H9 (cell line): Measurements from ENCODE around the gene TRAF5. TPM values are rescaled to one million over a fixed set of nuclear protein-coding genes. Genes with fewer than 3 reads are reported as not detected.
"Not testable (repeated sequence)": the region's sequence is repeated elsewhere in the genome, so short reads cannot be mapped to it uniquely, and the experiment has no call there.

Experiments
- DNase-seq: peaks from one replicate; pipeline ENCODE4 v3.0.0-alpha.2; 2017
- H2AFZ ChIP-seq: one replicate; pipeline ENCODE4 v1.6.1; 2013; ENCODE audit warnings: mild to moderate bottlenecking, low read length, control low read depth, moderate library complexity
- H2AK5ac ChIP-seq: 2 replicates; pipeline ENCODE4 v1.6.1; 2013; ENCODE audit warnings: low read length, control low read depth, mixed read lengths; ENCODE audit not compliant: insufficient read length
- H2BK120ac ChIP-seq: one replicate; pipeline ENCODE4 v1.6.1; 2013; ENCODE audit warnings: low read depth, mild to moderate bottlenecking, low read length, control low read depth, inconsistent platforms; ENCODE audit not compliant: poor library complexity, severe bottlenecking
- H2BK12ac ChIP-seq: 2 replicates; pipeline ENCODE4 v1.6.1; 2013; ENCODE audit warnings: low read length, control low read depth, mixed read lengths, low read depth; ENCODE audit not compliant: insufficient read length
- H2BK15ac ChIP-seq: 2 replicates; pipeline ENCODE4 v1.6.1; 2013; ENCODE audit warnings: low read depth, low read length, control low read depth
- H2BK20ac ChIP-seq: one replicate; pipeline ENCODE4 v1.6.1; 2013; ENCODE audit warnings: low read depth, mild to moderate bottlenecking, low read length, control low read depth, inconsistent platforms; ENCODE audit not compliant: poor library complexity, severe bottlenecking
- H2BK5ac ChIP-seq: 2 replicates; pipeline ENCODE4 v1.6.1; 2013; ENCODE audit warnings: low read length, control low read depth, mixed read lengths; ENCODE audit not compliant: insufficient read length
- H3K14ac ChIP-seq: 2 replicates; pipeline ENCODE4 v1.6.1; 2013; ENCODE audit warnings: low read length, control low read depth; ENCODE audit not compliant: insufficient read depth
- H3K18ac ChIP-seq: 2 replicates; pipeline ENCODE4 v1.6.1; 2013; ENCODE audit warnings: low read depth, mild to moderate bottlenecking, mixed read lengths, low read length, control low read depth; ENCODE audit not compliant: insufficient read length
- H3K23ac ChIP-seq: 2 replicates; pipeline ENCODE4 v1.6.1; 2013; ENCODE audit warnings: low read length, control low read depth, mixed read lengths, low read depth; ENCODE audit not compliant: insufficient read length
- H3K23me2 ChIP-seq: 2 replicates; pipeline ENCODE4 v1.6.1; 2013; ENCODE audit warnings: low read depth, mild to moderate bottlenecking, mixed read lengths, low read length, control low read depth; ENCODE audit not compliant: insufficient read length, poor library complexity, severe bottlenecking
- H3K27ac ChIP-seq: 2 replicates; pipeline ENCODE4 v1.5.1; 2013; ENCODE audit warnings: low read length, control low read depth, mixed read lengths, low read depth; ENCODE audit not compliant: insufficient read length
- H3K27me3 ChIP-seq: 2 replicates; pipeline ENCODE4 v1.6.1; 2013; ENCODE audit warnings: low read length, control low read depth, inconsistent platforms; ENCODE audit not compliant: insufficient read depth
- H3K4ac ChIP-seq: 2 replicates; pipeline ENCODE4 v1.6.1; 2013; ENCODE audit warnings: low read depth, mild to moderate bottlenecking, control low read depth, inconsistent platforms, low read length, moderate library complexity
- H3K4me1 ChIP-seq: 2 replicates; pipeline ENCODE4 v1.6.1; 2013; ENCODE audit warnings: low read length, control low read depth, inconsistent platforms; ENCODE audit not compliant: insufficient read depth
- H3K4me2 ChIP-seq: 2 replicates; pipeline ENCODE4 v1.6.1; 2013; ENCODE audit warnings: low read length, control low read depth, mixed read lengths; ENCODE audit not compliant: insufficient read length, insufficient read depth
- H3K56ac ChIP-seq: 2 replicates; pipeline ENCODE4 v1.6.1; 2013; ENCODE audit warnings: low read depth, mild to moderate bottlenecking, mixed read lengths, low read length, control low read depth; ENCODE audit not compliant: insufficient read length
- H3K79me1 ChIP-seq: 2 replicates; pipeline ENCODE4 v1.6.1; 2013; ENCODE audit warnings: low read depth, mild to moderate bottlenecking, moderate library complexity, low read length, control low read depth, inconsistent platforms; ENCODE audit not compliant: insufficient read depth, poor library complexity, severe bottlenecking
- H3K79me2 ChIP-seq: 2 replicates; pipeline ENCODE4 v1.6.1; 2013; ENCODE audit warnings: low read length, control low read depth, inconsistent platforms; ENCODE audit not compliant: insufficient read depth
- H3K9ac ChIP-seq: 2 replicates; pipeline ENCODE4 v1.6.1; 2013; ENCODE audit warnings: low read length, control low read depth, mixed read lengths; ENCODE audit not compliant: insufficient read length; ENCODE audit errors: extremely low read depth
- H3K9me3 ChIP-seq: one replicate; pipeline ENCODE4 v1.6.1; 2013; ENCODE audit warnings: low read depth, low read length, inconsistent platforms; ENCODE audit not compliant: control insufficient read depth
- H3T11ph ChIP-seq: one replicate; pipeline ENCODE4 v1.6.1; 2013; ENCODE audit warnings: mild to moderate bottlenecking, low read length, control low read depth, inconsistent platforms
- H4K20me1 ChIP-seq: one replicate; pipeline ENCODE4 v1.6.1; 2013; ENCODE audit not compliant: control insufficient read depth, insufficient read length, insufficient read depth
- H4K5ac ChIP-seq: 2 replicates; pipeline ENCODE4 v1.6.1; 2013; ENCODE audit warnings: low read depth, mild to moderate bottlenecking, mixed read lengths, low read length, control low read depth; ENCODE audit not compliant: insufficient read length
- H4K8ac ChIP-seq: replicated peaks from 2 replicates; pipeline ENCODE4 v1.6.1; 2013; ENCODE audit warnings: low read length, control low read depth, mixed read lengths, low read depth; ENCODE audit not compliant: insufficient read length
- H4K91ac ChIP-seq: 2 replicates; pipeline ENCODE4 v1.6.1; 2013; ENCODE audit warnings: low read depth, mild to moderate bottlenecking, moderate library complexity, mixed read lengths, low read length, control low read depth; ENCODE audit not compliant: insufficient read length
- H3K27ac Mint-ChIP-seq, 3 experiments: 2 replicates in 2 of 3; 3 replicates in 1 of 3; pipeline ENCODE4 v1.8.0; 2020 to 2021; ENCODE audit warnings: mixed read lengths in 3 of 3, mild to moderate bottlenecking in 1 of 3, moderate library complexity in 1 of 3
- H3K27me3 Mint-ChIP-seq: 2 replicates; pipeline ENCODE4 v1.8.0; 2021; ENCODE audit warnings: low read depth, mild to moderate bottlenecking, moderate library complexity, mixed read lengths
- H3K36me3 Mint-ChIP-seq, 3 experiments: 2 replicates in 2 of 3; 3 replicates in 1 of 3; pipeline ENCODE4 v1.8.0; 2020 to 2021; ENCODE audit warnings: low read depth in 3 of 3, mixed read lengths in 3 of 3; ENCODE audit not compliant: insufficient read depth in 1 of 3
- H3K4me1 Mint-ChIP-seq, 2 experiments: 2 replicates each; pipeline ENCODE4 v1.8.0; 2020; ENCODE audit warnings: mixed read lengths in 2 of 2
- H3K4me3 Mint-ChIP-seq, 2 experiments: 2 replicates in 1 of 2; 3 replicates in 1 of 2; pipeline ENCODE4 v1.8.0; 2020 to 2021; ENCODE audit warnings: mild to moderate bottlenecking in 2 of 2, mixed read lengths in 2 of 2, moderate library complexity in 1 of 2
- H3K9me3 Mint-ChIP-seq, 2 experiments: 2 replicates in 1 of 2; 3 replicates in 1 of 2; pipeline ENCODE4 v1.8.0; 2020; ENCODE audit warnings: mild to moderate bottlenecking in 2 of 2, mixed read lengths in 2 of 2, moderate library complexity in 1 of 2
- WGBS: extraction: QIAGEN DNeasy Blood & Tissue Kit; methylation state at CpG from one replicate; pipeline ENCODE4 v1.1.7; 2013; ENCODE audit warnings: missing lambda C conversion rate, low lambda C conversion rate, mixed read lengths; ENCODE audit not compliant: insufficient read length; ENCODE audit errors: extremely low coverage; 5-methylcytosine and 5-hydroxymethylcytosine counted together
- total RNA-seq: library from RNA; stranded (reverse); gene quantifications from 2 replicates; pipeline ENCODE4 v1.2.1, GENCODE V29; 2021
- TF ChIP-seq, protein P1 (sequence below): fragments of 200-600 bp; sonication (generic); conservative IDR thresholded peaks from 3 replicates; pipeline ENCODE4 v1.8.0; 2021; ENCODE audit warnings: antibody characterized with exemption, mild to moderate bottlenecking

The TRAF5 gene
- total RNA-seq, 1 experiment from 2014 or later: 19.1 TPM

DNA sequence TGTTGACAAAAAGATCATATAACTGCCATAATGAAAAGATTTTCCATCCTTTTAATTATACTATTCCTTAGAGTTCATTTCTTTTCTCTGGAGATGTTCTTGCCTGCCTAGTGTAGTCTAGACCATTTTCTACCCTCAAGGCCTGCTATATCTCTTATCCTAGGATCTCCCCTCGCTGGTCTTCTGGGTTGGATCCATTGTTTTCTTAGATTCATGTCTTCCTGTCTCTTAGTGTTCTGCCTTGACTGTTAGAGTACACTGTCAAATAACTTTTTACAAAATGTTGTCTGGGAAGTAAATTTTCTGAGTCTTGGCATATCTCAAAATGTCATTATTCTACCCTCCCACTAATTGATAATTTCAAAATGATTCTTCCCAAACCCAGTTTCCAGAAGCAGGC, 66.6 kb downstream of the TRAF5 start:
- Histone ChIP-seq H3K4me1 (no peaks in the 10 kb centered on the region; the same call in 1 of the 2 replicates), H4K8ac (no peak overlapping the region)
- TF ChIP-seq, protein P1, sequence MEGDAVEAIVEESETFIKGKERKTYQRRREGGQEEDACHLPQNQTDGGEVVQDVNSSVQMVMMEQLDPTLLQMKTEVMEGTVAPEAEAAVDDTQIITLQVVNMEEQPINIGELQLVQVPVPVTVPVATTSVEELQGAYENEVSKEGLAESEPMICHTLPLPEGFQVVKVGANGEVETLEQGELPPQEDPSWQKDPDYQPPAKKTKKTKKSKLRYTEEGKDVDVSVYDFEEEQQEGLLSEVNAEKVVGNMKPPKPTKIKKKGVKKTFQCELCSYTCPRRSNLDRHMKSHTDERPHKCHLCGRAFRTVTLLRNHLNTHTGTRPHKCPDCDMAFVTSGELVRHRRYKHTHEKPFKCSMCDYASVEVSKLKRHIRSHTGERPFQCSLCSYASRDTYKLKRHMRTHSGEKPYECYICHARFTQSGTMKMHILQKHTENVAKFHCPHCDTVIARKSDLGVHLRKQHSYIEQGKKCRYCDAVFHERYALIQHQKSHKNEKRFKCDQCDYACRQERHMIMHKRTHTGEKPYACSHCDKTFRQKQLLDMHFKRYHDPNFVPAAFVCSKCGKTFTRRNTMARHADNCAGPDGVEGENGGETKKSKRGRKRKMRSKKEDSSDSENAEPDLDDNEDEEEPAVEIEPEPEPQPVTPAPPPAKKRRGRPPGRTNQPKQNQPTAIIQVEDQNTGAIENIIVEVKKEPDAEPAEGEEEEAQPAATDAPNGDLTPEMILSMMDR: no peak

DNA sequence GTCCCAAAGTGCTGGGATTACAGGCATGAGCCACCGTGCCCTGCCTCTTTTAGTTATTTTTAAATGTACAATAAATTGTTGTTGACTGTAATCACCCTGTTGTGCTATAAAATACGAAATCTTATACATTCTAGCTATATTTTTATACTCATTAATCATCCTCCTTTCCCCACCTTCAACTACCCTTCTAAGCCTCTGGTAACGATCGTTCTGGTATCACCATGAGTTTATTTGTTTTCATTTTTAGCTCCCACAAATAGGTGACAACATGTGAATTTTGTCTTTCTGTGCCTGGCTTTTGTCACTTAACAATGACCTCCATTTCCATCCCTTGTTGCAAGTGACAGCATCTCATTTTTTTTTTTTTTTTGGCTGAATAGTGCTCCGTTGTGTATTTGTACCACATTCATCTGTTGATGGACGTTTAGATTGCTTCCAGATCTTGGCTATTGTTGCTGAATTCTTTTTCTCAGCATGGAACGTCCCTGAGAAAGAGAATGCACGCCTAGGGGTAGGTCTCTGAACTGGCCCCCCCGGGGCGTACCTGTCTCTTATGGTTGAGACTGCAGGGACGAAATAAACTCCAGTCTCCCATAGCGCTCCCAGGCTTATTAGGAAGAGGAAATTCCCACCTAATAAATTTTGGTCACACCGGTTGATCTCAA, 71.8 kb downstream of the TRAF5 start:
- not testable (repeated sequence) for H3K4me1 ChIP-seq, H4K5ac ChIP-seq, H2BK15ac ChIP-seq, H3K9ac ChIP-seq, H3K79me2 ChIP-seq, H3K79me1 ChIP-seq, H3K56ac ChIP-seq, H2BK20ac ChIP-seq, H2AFZ ChIP-seq, H3K27me3 ChIP-seq, H4K8ac ChIP-seq, H3K4ac ChIP-seq, H3K27ac ChIP-seq, H3K14ac ChIP-seq, DNase-seq, H3K18ac ChIP-seq, H3K27me3 Mint-ChIP-seq, H3K23ac ChIP-seq, H4K91ac ChIP-seq, H3K9me3 ChIP-seq, H2BK5ac ChIP-seq, H3T11ph ChIP-seq, H3K23me2 ChIP-seq, H2BK12ac ChIP-seq, H2BK120ac ChIP-seq, H2AK5ac ChIP-seq, H4K20me1 ChIP-seq
- peak overlapping the region; percentile 57 to 73 for H3K4me3 Mint-ChIP-seq
- H3K4me1 Mint-ChIP-seq: peaks cover 33 to 38% of the 10 kb centered on the region in 2 experiments
- H3K4me2 ChIP-seq: peak overlapping the region; percentile 52
- WGBS: no CpG with 5 or more reads among the region's 13 CpGs
- H3K36me3 Mint-ChIP-seq: peaks cover 15 to 27% (median 16%) of the 10 kb centered on the region in 3 experiments
- peak overlapping the region; percentile 24 to 96 (median 85); a peak in 4 of 7 replicates for H3K27ac Mint-ChIP-seq
- peaks cover 14 to 18% of the 10 kb centered on the region in 2 experiments for H3K9me3 Mint-ChIP-seq

More for the DNA sequence above, 66.6 kb downstream of the TRAF5 start:
- no CpG with 5 or more reads among the region's 1 CpG for WGBS
- no peaks in the 10 kb centered on the region for H3K9me3 Mint-ChIP-seq
- H4K5ac ChIP-seq: no peak overlapping the region
- no peak overlapping the region for H3K27ac ChIP-seq
- H2BK5ac ChIP-seq: no peak overlapping the region
- H3K79me1 ChIP-seq: no peaks in the 10 kb centered on the region
- H3K9me3 ChIP-seq: no peaks in the 10 kb centered on the region
- no peak overlapping the region for H3K56ac ChIP-seq
- no peaks in the 10 kb centered on the region for H3K79me2 ChIP-seq
- no peaks in the 10 kb centered on the region for H3K23me2 ChIP-seq
- H3K18ac ChIP-seq: no peak overlapping the region
- no peak overlapping the region for H2BK20ac ChIP-seq
- no peak overlapping the region for H4K91ac ChIP-seq
- H3K14ac ChIP-seq: no peak overlapping the region
- H2AFZ ChIP-seq: no peak overlapping the region
- no peak overlapping the region for H2BK15ac ChIP-seq
- no peak overlapping the region for H3K4me3 Mint-ChIP-seq
- H3K4me1 Mint-ChIP-seq: peaks cover 5 to 7% of the 10 kb centered on the region in 2 experiments
- H3K23ac ChIP-seq: no peak overlapping the region
- no peak overlapping the region for H3K27ac Mint-ChIP-seq
- H3K27me3 ChIP-seq: no peaks in the 10 kb centered on the region
- H3T11ph ChIP-seq: no peak overlapping the region
- peaks cover 0 to 9% (median 3%) of the 10 kb centered on the region in 3 experiments; a peak in 5 of 7 replicates for H3K36me3 Mint-ChIP-seq
- H3K9ac ChIP-seq: no peak overlapping the region
- no peak overlapping the region for H2AK5ac ChIP-seq
- DNase-seq: no peak
- no peak overlapping the region for H3K4me2 ChIP-seq
- H2BK120ac ChIP-seq: no peak overlapping the region
- no peaks in the 10 kb centered on the region for H4K20me1 ChIP-seq
- H3K27me3 Mint-ChIP-seq: no peaks in the 10 kb centered on the region
- no peak overlapping the region for H3K4ac ChIP-seq
- H2BK12ac ChIP-seq: no peak overlapping the region
